Progenitor cell of endocrine pancreas (in vitro differentiated cells): ENCODE measurements around the gene ATP11B. TPM values are rescaled to one million over a fixed set of nuclear protein-coding genes. Genes with fewer than 3 reads are reported as not detected.
A peak's percentile ranks its signal among the peaks of the same experiment; 100 is the strongest.

Experiments
- DNase-seq: peaks from one replicate; pipeline ENCODE4 v3.0.0; 2021; ENCODE audit warnings: low spot score; ENCODE audit not compliant: unreplicated experiment
- H3K27ac Mint-ChIP-seq: 2 replicates; pipeline ENCODE4 v1.8.0; 2021; ENCODE audit warnings: mild to moderate bottlenecking, moderate library complexity, mixed read lengths
- H3K27me3 Mint-ChIP-seq: 2 replicates; pipeline ENCODE4 v1.8.0; 2021; ENCODE audit warnings: mixed read lengths
- H3K36me3 Mint-ChIP-seq: 2 replicates; pipeline ENCODE4 v1.8.0; 2022; ENCODE audit warnings: mixed read lengths; ENCODE audit not compliant: insufficient read depth
- H3K4me1 Mint-ChIP-seq: 2 replicates; pipeline ENCODE4 v1.8.0; 2021; ENCODE audit warnings: low read depth, mixed read lengths
- H3K4me3 Mint-ChIP-seq: 2 replicates; pipeline ENCODE4 v1.8.0; 2021; ENCODE audit warnings: low read depth, mild to moderate bottlenecking, moderate library complexity, mixed read lengths
- H3K9me3 Mint-ChIP-seq: 2 replicates; pipeline ENCODE4 v1.8.0; 2021; ENCODE audit warnings: low read depth, mixed read lengths
- total RNA-seq: library from RNA; stranded (reverse); gene quantifications from 2 replicates; pipeline ENCODE4 v1.2.1, GENCODE V29; 2021
- TF ChIP-seq, protein P1 (sequence below): fragments of 200-600 bp; sonication (generic); IDR thresholded peaks from one replicate; pipeline ENCODE4 v1.5.0; 2021; ENCODE audit warnings: antibody characterized with exemption, mild to moderate bottlenecking; ENCODE audit not compliant: unreplicated experiment

Gene ATP11B
- total RNA-seq, 1 donor from 2014 or later: 127 TPM

DNA sequence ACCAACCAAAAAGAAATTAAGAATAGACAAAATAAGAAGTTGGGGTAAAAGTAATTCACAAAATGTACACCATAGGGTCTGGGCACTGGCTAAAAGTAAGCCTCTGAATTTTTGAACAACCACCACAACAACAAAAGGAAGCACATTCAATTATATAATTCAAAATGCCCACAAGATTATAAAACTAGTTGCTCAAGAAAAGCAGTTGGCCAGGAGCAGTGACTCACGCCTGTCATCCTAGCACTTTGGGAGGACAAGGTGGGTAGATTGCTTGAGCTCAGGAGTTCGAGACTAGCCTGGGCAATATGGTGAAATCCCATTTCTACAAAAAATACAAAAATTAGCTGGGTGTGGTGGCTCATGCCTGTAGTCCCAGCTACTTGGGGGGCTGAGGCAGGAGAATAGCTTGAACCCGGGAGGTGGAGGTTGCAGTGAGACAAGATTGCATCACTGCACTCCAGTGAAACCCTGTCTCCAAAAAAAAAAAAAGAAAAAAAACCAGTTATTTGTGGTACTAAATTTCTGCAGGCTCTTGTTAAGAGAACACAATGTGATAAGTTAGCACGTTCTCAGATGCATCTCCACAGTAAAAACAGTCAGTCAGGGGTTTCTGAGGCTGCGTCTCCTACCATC lies 6.6 kb upstream of the ATP11B start:
- H3K4me3 Mint-ChIP-seq: no peak overlapping the region
- peaks cover 4% of the 10 kb centered on the region for H3K4me1 Mint-ChIP-seq

DNA sequence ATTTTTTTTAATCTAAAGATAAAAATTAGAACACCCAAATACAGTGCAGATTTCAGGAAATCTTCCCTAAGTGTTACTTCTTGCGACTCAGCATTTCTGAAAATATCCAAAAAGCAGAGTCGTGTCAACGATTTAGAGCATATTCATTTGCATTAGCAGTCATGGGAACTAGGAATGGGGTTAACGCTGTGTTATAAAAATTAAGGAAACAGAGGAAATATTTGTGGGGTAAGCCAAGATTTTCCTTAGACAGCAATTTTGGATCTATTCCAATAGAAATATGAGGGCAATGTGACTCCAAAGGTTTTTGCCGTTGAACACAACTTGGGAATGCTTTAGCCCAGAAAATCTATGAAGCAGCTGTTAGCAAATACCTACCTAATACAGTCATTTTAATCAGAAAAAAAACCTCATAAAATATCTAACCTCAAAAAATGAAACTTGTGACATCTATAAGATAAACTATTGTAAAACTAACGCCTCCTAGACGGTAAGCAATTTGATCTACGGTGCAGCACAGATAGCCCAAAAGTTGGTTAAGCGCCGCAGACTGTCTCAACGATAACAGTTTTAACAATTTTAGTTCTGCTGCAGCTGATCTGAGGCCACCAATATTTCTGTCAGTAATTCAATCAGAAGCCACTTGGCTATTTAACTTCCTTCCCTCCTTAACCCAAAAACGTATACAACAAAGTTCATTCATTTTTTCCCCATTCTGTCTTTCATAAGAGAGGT lies 5.8 kb upstream of the ATP11B start:
- Mint-ChIP-seq H3K27me3 (peaks cover 13% of the 10 kb centered on the region), H3K9me3 (no peaks in the 10 kb centered on the region), H3K4me1 (peaks cover 2% of the 10 kb centered on the region), H3K4me3 (no peak overlapping the region), H3K27ac (no peak overlapping the region), H3K36me3 (no peaks in the 10 kb centered on the region)
- DNase-seq: no peak
- TF ChIP-seq, protein P1, sequence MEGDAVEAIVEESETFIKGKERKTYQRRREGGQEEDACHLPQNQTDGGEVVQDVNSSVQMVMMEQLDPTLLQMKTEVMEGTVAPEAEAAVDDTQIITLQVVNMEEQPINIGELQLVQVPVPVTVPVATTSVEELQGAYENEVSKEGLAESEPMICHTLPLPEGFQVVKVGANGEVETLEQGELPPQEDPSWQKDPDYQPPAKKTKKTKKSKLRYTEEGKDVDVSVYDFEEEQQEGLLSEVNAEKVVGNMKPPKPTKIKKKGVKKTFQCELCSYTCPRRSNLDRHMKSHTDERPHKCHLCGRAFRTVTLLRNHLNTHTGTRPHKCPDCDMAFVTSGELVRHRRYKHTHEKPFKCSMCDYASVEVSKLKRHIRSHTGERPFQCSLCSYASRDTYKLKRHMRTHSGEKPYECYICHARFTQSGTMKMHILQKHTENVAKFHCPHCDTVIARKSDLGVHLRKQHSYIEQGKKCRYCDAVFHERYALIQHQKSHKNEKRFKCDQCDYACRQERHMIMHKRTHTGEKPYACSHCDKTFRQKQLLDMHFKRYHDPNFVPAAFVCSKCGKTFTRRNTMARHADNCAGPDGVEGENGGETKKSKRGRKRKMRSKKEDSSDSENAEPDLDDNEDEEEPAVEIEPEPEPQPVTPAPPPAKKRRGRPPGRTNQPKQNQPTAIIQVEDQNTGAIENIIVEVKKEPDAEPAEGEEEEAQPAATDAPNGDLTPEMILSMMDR: no peak

More for the DNA sequence above, 6.6 kb upstream of the ATP11B start:
- H3K9me3 Mint-ChIP-seq: no peaks in the 10 kb centered on the region
- TF ChIP-seq, protein P1: no peak
- H3K27me3 Mint-ChIP-seq: peaks cover 13% of the 10 kb centered on the region
- DNase-seq: no peak
- H3K27ac Mint-ChIP-seq: no peak overlapping the region
- no peaks in the 10 kb centered on the region for H3K36me3 Mint-ChIP-seq

DNA sequence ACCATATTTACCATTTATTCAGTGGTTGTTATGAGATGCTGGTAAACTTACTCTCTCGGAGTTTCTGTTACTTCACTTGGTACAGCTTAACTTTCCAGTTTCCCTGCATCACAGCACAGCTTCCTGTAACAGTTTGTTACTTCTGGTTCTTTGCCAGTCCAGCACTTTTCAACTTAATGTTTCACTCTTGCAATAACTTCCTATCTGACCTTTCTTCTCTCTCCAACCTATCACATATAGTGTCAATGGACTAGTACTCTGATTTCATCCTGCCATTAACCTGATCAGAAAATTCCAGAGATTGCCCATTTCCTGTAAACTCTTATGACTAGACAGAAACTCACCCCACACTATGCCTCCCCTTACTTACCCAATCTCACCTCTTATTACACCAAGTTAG lies 3.9 kb upstream of the ATP11B start:
- peaks cover 13% of the 10 kb centered on the region for H3K27me3 Mint-ChIP-seq
- H3K27ac Mint-ChIP-seq: no peak overlapping the region
- no peak for DNase-seq
- TF ChIP-seq, protein P1: no peak
- H3K4me1 Mint-ChIP-seq: peaks cover 2% of the 10 kb centered on the region
- no peaks in the 10 kb centered on the region for H3K36me3 Mint-ChIP-seq
- no peaks in the 10 kb centered on the region for H3K9me3 Mint-ChIP-seq
- H3K4me3 Mint-ChIP-seq: no peak overlapping the region

DNA sequence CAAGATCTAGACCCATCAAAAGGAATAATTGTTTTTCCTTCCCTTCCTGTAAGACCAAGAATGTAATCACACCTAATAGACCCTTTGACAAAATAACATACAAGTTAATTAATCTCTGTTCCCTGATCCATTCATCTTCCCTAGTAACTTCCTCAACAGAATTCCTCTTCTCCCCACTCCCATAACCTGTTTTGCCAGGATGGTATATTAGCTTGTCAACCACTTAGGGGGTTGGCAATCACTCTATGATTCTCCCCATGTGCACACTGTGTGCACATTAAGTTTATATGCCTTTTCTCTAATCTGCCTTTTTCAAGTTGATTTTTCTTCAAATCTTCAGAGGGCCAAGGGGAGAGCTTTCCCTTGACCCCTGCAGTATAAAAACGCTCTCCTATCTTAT lies 2.7 kb upstream of the ATP11B start:
- Mint-ChIP-seq H3K36me3 (no peaks in the 10 kb centered on the region), H3K4me1 (peaks cover 13% of the 10 kb centered on the region), H3K4me3 (no peak overlapping the region), H3K27ac (no peak overlapping the region), H3K27me3 (peaks cover 13% of the 10 kb centered on the region), H3K9me3 (no peaks in the 10 kb centered on the region)
- DNase-seq: no peak
- TF ChIP-seq, protein P1: no peak

DNA sequence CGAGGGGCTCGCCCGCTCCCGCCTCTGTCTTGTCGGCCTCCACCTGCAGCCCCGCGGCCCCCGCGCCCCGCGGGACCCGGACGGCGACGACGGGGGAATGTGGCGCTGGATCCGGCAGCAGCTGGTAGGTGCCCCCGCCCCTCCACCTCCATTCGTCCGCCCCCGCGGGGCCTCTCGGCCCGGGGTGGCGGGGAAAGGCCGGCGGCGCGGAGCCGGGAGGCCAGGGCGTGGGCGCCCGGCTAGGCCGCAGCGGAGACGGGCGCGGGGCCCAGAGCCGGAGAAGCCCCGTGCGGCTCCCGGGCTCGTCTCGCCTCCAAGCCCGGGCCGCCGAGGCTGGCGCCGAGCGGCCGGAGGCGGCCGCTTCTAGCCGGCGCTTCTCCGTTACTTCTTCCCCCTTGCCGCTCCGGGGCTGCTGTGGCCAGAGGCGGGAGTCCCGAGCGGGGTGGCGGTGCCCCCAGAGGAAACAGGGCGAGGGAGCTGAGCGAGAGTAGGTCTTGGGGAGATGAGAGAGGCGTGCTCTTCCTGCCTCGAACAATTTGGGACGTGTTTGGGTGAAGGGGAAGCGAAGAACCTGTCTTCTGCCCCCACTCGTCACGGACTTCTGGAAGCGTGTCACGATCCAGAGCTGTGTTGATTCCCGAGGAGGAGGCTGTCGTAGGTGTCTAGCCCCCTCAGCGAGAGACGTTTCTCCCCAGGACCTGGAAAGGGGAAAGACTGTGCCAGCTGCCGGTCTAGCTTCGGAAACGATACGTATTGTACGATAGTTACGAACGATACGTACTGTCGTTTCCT lies 555 bp downstream of the ATP11B start:
- DNase-seq: peak; percentile 46
- Mint-ChIP-seq H3K4me1 (peaks cover 23% of the 10 kb centered on the region), H3K36me3 (peaks cover 2% of the 10 kb centered on the region), H3K27me3 (peaks cover 2% of the 10 kb centered on the region), H3K4me3 (peak overlapping the region; percentile 93), H3K27ac (peak overlapping the region; percentile 96), H3K9me3 (no peaks in the 10 kb centered on the region)
- TF ChIP-seq, protein P1: no peak
